Spleen (tissue), 11 donors: ENCODE data around the gene CMIP. TPM values are rescaled to one million over a fixed set of nuclear protein-coding genes. Genes with fewer than 3 reads are reported as not detected.

ENCODE experiments used
- DNase-seq: peaks from one replicate; pipeline ENCODE4 v3.0.0-alpha.2; 2020
- H3K27ac ChIP-seq, 8 donors: fragments of 200-600 bp; sonication (generic) in 7 of 8; 1 replicate in 4 of 8; 2 replicates in 4 of 8; pipeline versions ENCODE4 v1.5.0 to v1.8.0; 2016 to 2021; ENCODE audit warnings: inconsistent platforms in 4 of 8, mild to moderate bottlenecking in 4 of 8, moderate library complexity in 1 of 8
- H3K27me3 ChIP-seq, 7 donors: fragments of 200-600 bp; sonication (generic) in 6 of 7; replicated peaks in 1 of 7; 1 replicate in 4 of 7; 2 replicates in 3 of 7; pipeline versions ENCODE4 v1.5.0 to v1.8.0; 2016 to 2021; ENCODE audit warnings: inconsistent platforms in 3 of 7, mild to moderate bottlenecking in 1 of 7
- H3K36me3 ChIP-seq, 6 donors: fragments of 200-600 bp; sonication (generic) in 5 of 6; 1 replicate in 4 of 6; 2 replicates in 2 of 6; pipeline versions ENCODE4 v1.5.0 to v1.8.0; 2016 to 2021; ENCODE audit warnings: inconsistent platforms in 2 of 6
- H3K4me1 ChIP-seq, 6 donors: fragments of 200-600 bp; sonication (generic) in 5 of 6; 1 replicate in 3 of 6; 2 replicates in 3 of 6; pipeline versions ENCODE4 v1.5.0 to v1.8.0; 2016 to 2021; ENCODE audit warnings: inconsistent platforms in 3 of 6
- H3K4me3 ChIP-seq, 8 donors: fragments of 200-600 bp; sonication (generic) in 7 of 8; 1 replicate in 4 of 8; 2 replicates in 4 of 8; pipeline versions ENCODE4 v1.5.0 to v1.8.0; 2016 to 2021; ENCODE audit warnings: inconsistent platforms in 4 of 8, mild to moderate bottlenecking in 4 of 8, moderate library complexity in 2 of 8
- H3K9me3 ChIP-seq, 8 donors: fragments of 200-600 bp; sonication (generic) in 7 of 8; 1 replicate in 4 of 8; 2 replicates in 4 of 8; pipeline versions ENCODE4 v1.5.0 to v1.8.0; 2016 to 2021; ENCODE audit warnings: inconsistent platforms in 4 of 8
- POLR2A ChIP-seq, 3 donors: fragments of 450-650 bp; IDR thresholded peaks; one replicate each; pipeline ENCODE4 v1.5.1; 2017; ENCODE audit warnings: antibody characterized with exemption in 3 of 3, mild to moderate bottlenecking in 1 of 3
- POLR2AphosphoS5 ChIP-seq, 3 donors: sonication (generic); formaldehyde crosslinking; IDR thresholded peaks; one replicate each; pipeline ENCODE4 v1.5.1; 2017; ENCODE audit warnings: antibody characterized with exemption in 3 of 3
- whole genome bisulfite sequencing, 5 donors: extraction: QIAGEN DNeasy Blood & Tissue Kit in 3 of 5; methylation state at CpG; one replicate each; pipeline versions ENCODE4 v1.1.5 to v1.1.7; 2013 to 2018; 5-methylcytosine and 5-hydroxymethylcytosine counted together
- intact Hi-C: fragments of 100-400 bp; cut with DNase I; formaldehyde crosslinking; loops from one replicate; pipeline ENCODE4 v1.15.0; 2023; ENCODE audit warnings: low total_unique reads
- polyA plus RNA-seq, 3 donors: library from polyadenylated mRNA; stranded (reverse); fragments of 200-250 nt; gene quantifications; one replicate each; pipeline ENCODE4 v1.2.1, GENCODE V29; 2013
- total RNA-seq, 7 donors: library from RNA; depleted of rRNA in 3 of 7; stranded (reverse); fragments of >200 nt in 3 of 7; fragmentation: NEBNext Ultra II Directional in 4 of 7; extraction: Animal tissue kit (Norgen Biotek cat#: 25700) in 4 of 7; gene quantifications; one replicate each; pipeline versions ENCODE4 v1.1.0 to v1.2.1, GENCODE V29; 2016 to 2021
- TF ChIP-seq, protein P1 (sequence below), 11 experiments: fragments of 200-600 bp in 7 of 11; fragments of 450-650 bp in 4 of 11; sonication (generic) in 4 of 11; IDR thresholded peaks in 8 of 11; conservative IDR thresholded peaks in 3 of 11; 1 replicate in 7 of 11; 2 replicates in 4 of 11; pipeline versions ENCODE4 v1.4.0 to v1.8.0; 2016 to 2021; ENCODE audit warnings: antibody characterized with exemption in 11 of 11, inconsistent platforms in 4 of 11, mild to moderate bottlenecking in 1 of 11
- donor health status: healthy with polysubstance abuse.
- donor health status: DM: no; HTN: no; CAD: no; lungs with moderate emphysema.
- donor health status: DM: no; HTN: no; CAD: no.
- donor health status: Bipolar disorder and iron deficiency.
- donor health status: healthy.
- donor health status: DM: no; HTN: no; CAD: no.
- donor health status: DM: yes; HTN: yes; CAD: no.

The CMIP gene
- total and polyA plus RNA-seq, 10 donors, result 6.0 to 107 (median 63.6) TPM

DNA sequence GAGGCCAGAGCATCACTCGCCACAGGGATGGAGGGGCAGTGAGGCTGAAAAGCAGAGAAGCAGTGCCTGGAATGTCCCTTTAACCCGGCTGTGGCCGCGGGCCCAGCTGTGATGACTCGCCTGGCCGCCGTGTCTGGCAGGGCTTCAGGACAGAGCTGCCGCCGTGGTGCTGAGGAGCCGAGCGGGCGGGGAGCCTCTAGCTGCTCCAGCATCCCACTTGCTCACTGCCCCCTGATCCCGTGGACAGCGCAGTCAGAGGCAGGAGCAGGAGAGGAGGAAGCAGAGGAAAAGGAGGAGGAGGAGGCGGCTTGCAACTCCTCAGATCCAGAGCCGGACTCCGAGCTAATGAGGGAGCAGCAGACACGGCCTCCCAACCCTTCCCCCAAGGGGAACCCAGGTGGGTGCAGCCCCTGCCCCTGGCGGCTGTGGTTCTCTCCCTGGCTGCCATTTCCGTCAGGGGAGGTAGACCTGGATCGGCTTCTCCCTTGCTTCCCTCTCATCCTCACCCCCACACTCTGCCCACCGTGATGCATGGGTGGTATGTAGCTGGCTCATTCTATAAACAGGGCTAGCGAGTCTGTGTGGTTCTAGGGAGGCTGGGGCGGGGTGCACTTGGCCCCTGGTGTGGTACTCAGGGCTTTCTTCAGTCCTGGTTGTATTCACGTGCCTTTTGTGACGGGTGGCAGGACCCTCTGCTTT is 165.7 kb downstream of the CMIP start:
- Histone ChIP-seq H3K4me1 (peaks cover 0 to 88% (median 41%) of the 10 kb centered on the region in 6 donors), H3K27ac (peak overlapping the region in 6 of 8 donors; percentile 13 to 66 (median 30)), H3K4me3 (no peak overlapping the region), H3K36me3 (peaks cover 0 to 72% (median 16%) of the 10 kb centered on the region in 6 donors), H3K27me3 (no peaks in the 10 kb centered on the region), H3K9me3 (no peaks in the 10 kb centered on the region)
- TF ChIP-seq, protein P1, sequence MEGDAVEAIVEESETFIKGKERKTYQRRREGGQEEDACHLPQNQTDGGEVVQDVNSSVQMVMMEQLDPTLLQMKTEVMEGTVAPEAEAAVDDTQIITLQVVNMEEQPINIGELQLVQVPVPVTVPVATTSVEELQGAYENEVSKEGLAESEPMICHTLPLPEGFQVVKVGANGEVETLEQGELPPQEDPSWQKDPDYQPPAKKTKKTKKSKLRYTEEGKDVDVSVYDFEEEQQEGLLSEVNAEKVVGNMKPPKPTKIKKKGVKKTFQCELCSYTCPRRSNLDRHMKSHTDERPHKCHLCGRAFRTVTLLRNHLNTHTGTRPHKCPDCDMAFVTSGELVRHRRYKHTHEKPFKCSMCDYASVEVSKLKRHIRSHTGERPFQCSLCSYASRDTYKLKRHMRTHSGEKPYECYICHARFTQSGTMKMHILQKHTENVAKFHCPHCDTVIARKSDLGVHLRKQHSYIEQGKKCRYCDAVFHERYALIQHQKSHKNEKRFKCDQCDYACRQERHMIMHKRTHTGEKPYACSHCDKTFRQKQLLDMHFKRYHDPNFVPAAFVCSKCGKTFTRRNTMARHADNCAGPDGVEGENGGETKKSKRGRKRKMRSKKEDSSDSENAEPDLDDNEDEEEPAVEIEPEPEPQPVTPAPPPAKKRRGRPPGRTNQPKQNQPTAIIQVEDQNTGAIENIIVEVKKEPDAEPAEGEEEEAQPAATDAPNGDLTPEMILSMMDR (IDR thresholded peaks at IDR 0.05 in 8 of 11, conservative IDR thresholded peaks at IDR 0.05 in 3 of 11), result no peak
- TF ChIP-seq POLR2AphosphoS5 (IDR thresholded peaks at IDR 0.05) (peak; percentile 50 to 78 (median 62)), POLR2A (IDR thresholded peaks at IDR 0.05) (no peak)
- intact Hi-C loops, result loop anchor here (10.0 kb wide), 1 partner anchor 165 kb away; the partner anchor contains the start of gene CMIP
- no peak for DNase-seq
- WGBS, 5 donors, result 76 to 84% (median 81%) methylated on average over 25 to 26 of the region's 26 CpGs

DNA sequence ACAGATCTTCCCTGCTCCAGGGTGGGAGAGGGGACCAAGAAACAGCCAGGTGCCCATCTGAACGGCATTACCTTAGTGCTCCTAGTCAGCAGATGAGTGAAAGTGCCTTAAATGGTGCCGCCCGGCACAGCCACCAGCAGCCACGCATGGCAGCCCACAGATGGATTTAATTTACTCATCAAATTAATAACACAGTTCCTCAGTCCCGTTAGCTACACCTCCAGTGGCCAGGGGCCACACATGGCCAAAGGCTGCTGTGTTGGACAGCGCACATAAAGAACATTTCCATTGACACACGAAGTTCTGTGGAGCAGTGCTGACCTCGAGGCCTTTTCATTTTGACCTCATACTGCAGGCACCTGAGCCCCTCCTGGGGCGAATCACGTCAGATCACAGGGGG is 166.3 kb downstream of the CMIP start:
- Histone ChIP-seq H3K4me3 (no peak overlapping the region), H3K27ac (peak overlapping the region in 2 of 8 donors; percentile 66 to 67), H3K4me1 (peaks cover 2 to 88% (median 45%) of the 10 kb centered on the region in 6 donors), H3K27me3 (no peaks in the 10 kb centered on the region), H3K36me3 (peaks cover 0 to 72% (median 16%) of the 10 kb centered on the region in 6 donors), H3K9me3 (no peaks in the 10 kb centered on the region)
- no peak for DNase-seq
- intact Hi-C loops, result loop anchor here (10.0 kb wide), 1 partner anchor 166 kb away; the partner anchor contains the start of gene CMIP
- 85 to 93% (median 93%) methylated on average over 10 of the region's 10 CpGs for WGBS, 5 donors
- no peak for TF ChIP-seq POLR2A (IDR thresholded peaks at IDR 0.05)
- TF ChIP-seq, protein P1 (IDR thresholded peaks at IDR 0.05 in 8 of 11, conservative IDR thresholded peaks at IDR 0.05 in 3 of 11), result no peak
- no peak for TF ChIP-seq POLR2AphosphoS5 (IDR thresholded peaks at IDR 0.05)

DNA sequence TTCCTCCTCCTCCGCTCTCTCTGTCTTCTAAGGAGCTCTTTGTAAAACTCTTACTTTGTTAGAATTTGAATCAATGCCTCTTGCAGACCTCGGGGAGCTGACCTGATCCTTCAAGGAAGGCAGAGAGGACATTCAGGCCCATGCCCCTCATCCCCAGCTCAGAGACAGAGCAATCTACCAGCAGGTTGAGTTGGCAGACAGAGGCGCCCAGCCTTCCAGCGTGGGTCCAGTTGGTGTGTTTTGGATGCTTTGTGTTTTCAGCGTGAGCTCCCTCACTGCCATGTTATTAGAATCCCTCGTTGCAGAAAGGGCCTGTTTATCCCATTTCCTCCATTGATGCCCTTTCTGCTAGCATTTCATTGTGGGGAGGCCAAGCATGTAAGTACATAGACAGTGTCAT is 167.1 kb downstream of the CMIP start:
- peaks cover 0 to 77% (median 16%) of the 10 kb centered on the region in 6 donors for H3K36me3 ChIP-seq
- no peak for DNase-seq
- peak overlapping the region in 6 of 8 donors; percentile 28 to 67 (median 50) for H3K27ac ChIP-seq
- H3K9me3 ChIP-seq, result no peaks in the 10 kb centered on the region
- H3K4me3 ChIP-seq, result no peak overlapping the region
- TF ChIP-seq POLR2A (IDR thresholded peaks at IDR 0.05) (no peak), POLR2AphosphoS5 (IDR thresholded peaks at IDR 0.05) (no peak)
- TF ChIP-seq, protein P1 (IDR thresholded peaks at IDR 0.05 in 8 of 11, conservative IDR thresholded peaks at IDR 0.05 in 3 of 11), result no peak
- WGBS, 5 donors, result 76 to 90% (median 87%) methylated on average over 6 of the region's 6 CpGs
- H3K4me1 ChIP-seq, result peaks cover 8 to 95% (median 52%) of the 10 kb centered on the region in 6 donors
- intact Hi-C loops, result loop anchor here (10.0 kb wide), 1 partner anchor 167 kb away; the partner anchor contains the start of gene CMIP
- no peaks in the 10 kb centered on the region for H3K27me3 ChIP-seq
